ENCODE data around the gene LYSMD1.

- TF ChIP-seq ZNF565 (CRISPR knock-in tag; conservative IDR thresholded peaks at IDR 0.05; ENCODE audit: low read depth) (no peak), TOX (CRISPR knock-in tag; IDR thresholded peaks at IDR 0.05; ENCODE audit: borderline replicate concordance) (no peak), CSDC2 (CRISPR knock-in tag; IDR thresholded peaks at IDR 0.05) (no peak), PATZ1 (CRISPR knock-in tag; IDR thresholded peaks at IDR 0.05; ENCODE audit: borderline replicate concordance) (no peak), ZFP30 (CRISPR knock-in tag; IDR thresholded peaks at IDR 0.05) (no peak), TSHZ2 (CRISPR knock-in tag; IDR thresholded peaks at IDR 0.05) (no peak)
- TF ChIP-seq, protein P1, sequence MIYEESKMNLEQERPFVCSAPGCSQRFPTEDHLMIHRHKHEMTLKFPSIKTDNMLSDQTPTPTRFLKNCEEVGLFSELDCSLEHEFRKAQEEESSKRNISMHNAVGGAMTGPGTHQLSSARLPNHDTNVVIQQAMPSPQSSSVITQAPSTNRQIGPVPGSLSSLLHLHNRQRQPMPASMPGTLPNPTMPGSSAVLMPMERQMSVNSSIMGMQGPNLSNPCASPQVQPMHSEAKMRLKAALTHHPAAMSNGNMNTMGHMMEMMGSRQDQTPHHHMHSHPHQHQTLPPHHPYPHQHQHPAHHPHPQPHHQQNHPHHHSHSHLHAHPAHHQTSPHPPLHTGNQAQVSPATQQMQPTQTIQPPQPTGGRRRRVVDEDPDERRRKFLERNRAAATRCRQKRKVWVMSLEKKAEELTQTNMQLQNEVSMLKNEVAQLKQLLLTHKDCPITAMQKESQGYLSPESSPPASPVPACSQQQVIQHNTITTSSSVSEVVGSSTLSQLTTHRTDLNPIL (CRISPR knock-in tag; IDR thresholded peaks at IDR 0.05; ENCODE audit: low read depth), result no peak
These were observed 21.5 kb upstream of the LYSMD1 start for GRCh38 chr1:151187205-151187604.

All from SK-N-SH treated with all-trans-retinoic acid at 6 μM for 48 hours (cell line).